ENCODE data around the gene PPP1R10. TPM values are rescaled to one million over a fixed set of nuclear protein-coding genes. Genes with fewer than 3 reads are reported as not detected.

PPP1R10 gene
- total and polyA plus RNA-seq, 11 donors = 9.4 to 44.9 (median 28.1) TPM

GRCh38 chr6:30571762-30572082 lies 45.3 kb downstream of the PPP1R10 start:
- H3K27me3 ChIP-seq = no peaks in the 10 kb centered on the region
- peak overlapping the region in 11 of 12 donors; percentile 80 to 97 (median 88) for H3K27ac ChIP-seq
- peak overlapping the region; percentile 27 to 95 (median 73) for H3K4me3 ChIP-seq
- intact Hi-C loops (cut with DNase I) = loop anchor here in 5 of 10 donors (1.0 to 2.0 kb wide), 4 partner anchors 15 to 45 kb away; partner anchors contain the start of genes GNL1 (in 3 of the 5), PRR3 (in 2 of the 5), MRPS18B (in 1 of the 5) and PPP1R10 (in 1 of the 5)
- H3K9me3 ChIP-seq = no peaks in the 10 kb centered on the region
- TF ChIP-seq POLR2A (IDR thresholded peaks at IDR 0.05) = no peak
- TF ChIP-seq CTCF (IDR thresholded peaks at IDR 0.05) = no peak
- peaks cover 0 to 25% (median 10%) of the 10 kb centered on the region in 9 donors for H3K36me3 ChIP-seq
- 1% methylated on average over 8 of the region's 8 CpGs for WGBS, 4 donors
- ATAC-seq (no peak), DNase-seq (no peak)
- H3K4me1 ChIP-seq = peaks cover 0 to 40% (median 28%) of the 10 kb centered on the region in 12 donors

- 0 to 1% (median 0%) methylated on average over 43 to 59 of the region's 59 CpGs for WGBS, 4 donors
- peak; percentile 98 to 100 (median 98) for DNase-seq
- H3K27ac ChIP-seq = peak within 1 kb of the TSS; percentile 59 to 97 (median 88)
- H3K4me1 ChIP-seq = peaks cover 0 to 40% (median 28%) of the 10 kb centered on the region in 12 donors
- intact Hi-C loops (cut with DNase I) = loop anchor here in 4 of 10 donors (1.0 to 2.0 kb wide), 3 partner anchors 14 to 46 kb away; partner anchors contain the start of genes GNL1 (in 3 of the 4), PRR3 (in 2 of the 4), MRPS18B (in 1 of the 4) and PPP1R10 (in 1 of the 4)
- H3K9me3 ChIP-seq = no peaks in the 10 kb centered on the region
- peak in 1 of 12 donors; percentile 19 for TF ChIP-seq CTCF (IDR thresholded peaks at IDR 0.05)
- TF ChIP-seq POLR2A (IDR thresholded peaks at IDR 0.05) = peak in 1 of 2 donors; percentile 83
- ATAC-seq = peak; percentile 98 to 99 (median 99)
- peaks cover 0 to 20% (median 5%) of the 10 kb centered on the region in 9 donors for H3K36me3 ChIP-seq
- H3K27me3 ChIP-seq = no peaks in the 10 kb centered on the region
- H3K4me3 ChIP-seq = peak within 1 kb of the TSS; percentile 43 to 95 (median 73)
Measured at GRCh38 chr6:30571075-30571761, 45.8 kb downstream of the PPP1R10 start, which contains the start of gene ABCF1. Gene ABCF1 (plus strand): TSS chr6:30571442. CDS start chr6:30571488, 46 bp downstream.

- WGBS, 4 donors = 1 to 2% (median 2%) methylated on average over 18 of the region's 18 CpGs
- peaks cover 0 to 18% (median 3%) of the 10 kb centered on the region in 9 donors for H3K36me3 ChIP-seq
- no peaks in the 10 kb centered on the region for H3K27me3 ChIP-seq
- no peak for DNase-seq
- peak overlapping the region; percentile 59 to 97 (median 88) for H3K27ac ChIP-seq
- H3K4me3 ChIP-seq = peak overlapping the region; percentile 43 to 95 (median 73)
- H3K4me1 ChIP-seq = peaks cover 0 to 40% (median 28%) of the 10 kb centered on the region in 12 donors
- intact Hi-C loops (cut with DNase I) = loop anchor here in 4 of 10 donors (1.0 to 2.0 kb wide), 3 partner anchors 14 to 46 kb away; partner anchors contain the start of genes GNL1 (in 3 of the 4), PRR3 (in 2 of the 4), MRPS18B (in 1 of the 4) and PPP1R10 (in 1 of the 4)
- ATAC-seq = peak; percentile 10 to 28 (median 17)
- no peak for TF ChIP-seq POLR2A (IDR thresholded peaks at IDR 0.05)
- no peak for TF ChIP-seq CTCF (IDR thresholded peaks at IDR 0.05)
- H3K9me3 ChIP-seq = no peaks in the 10 kb centered on the region
Measured at GRCh38 chr6:30570740-30571074, 46.3 kb downstream of the PPP1R10 start.

GRCh38 chr6:30570263-30570662 lies 46.8 kb downstream of the PPP1R10 start:
- peak overlapping the region; percentile 43 to 95 (median 73) for H3K4me3 ChIP-seq
- H3K27me3 ChIP-seq = no peaks in the 10 kb centered on the region
- H3K9me3 ChIP-seq = no peaks in the 10 kb centered on the region
- intact Hi-C loops (cut with DNase I) = loop anchor here in 3 of 10 donors (2.0 kb wide), 2 partner anchors 13 to 47 kb away; partner anchors contain the start of genes GNL1 (in 2 of the 3), PRR3 (in 2 of the 3), MRPS18B (in 1 of the 3) and PPP1R10 (in 1 of the 3)
- peaks cover 0 to 14% (median 3%) of the 10 kb centered on the region in 9 donors for H3K36me3 ChIP-seq
- peaks cover 0 to 40% (median 28%) of the 10 kb centered on the region in 12 donors for H3K4me1 ChIP-seq
- ATAC-seq = no peak
- WGBS, 4 donors = 70 to 82% (median 81%) methylated on average over 1 of the region's 1 CpG
- no peak for DNase-seq
- TF ChIP-seq CTCF (IDR thresholded peaks at IDR 0.05) = no peak
- H3K27ac ChIP-seq = peak overlapping the region in 10 of 12 donors; percentile 80 to 97 (median 88)

All from heart left ventricle (tissue), 16 donors.